ENCODE data around the gene SDK1.

The SDK1 gene

DNA sequence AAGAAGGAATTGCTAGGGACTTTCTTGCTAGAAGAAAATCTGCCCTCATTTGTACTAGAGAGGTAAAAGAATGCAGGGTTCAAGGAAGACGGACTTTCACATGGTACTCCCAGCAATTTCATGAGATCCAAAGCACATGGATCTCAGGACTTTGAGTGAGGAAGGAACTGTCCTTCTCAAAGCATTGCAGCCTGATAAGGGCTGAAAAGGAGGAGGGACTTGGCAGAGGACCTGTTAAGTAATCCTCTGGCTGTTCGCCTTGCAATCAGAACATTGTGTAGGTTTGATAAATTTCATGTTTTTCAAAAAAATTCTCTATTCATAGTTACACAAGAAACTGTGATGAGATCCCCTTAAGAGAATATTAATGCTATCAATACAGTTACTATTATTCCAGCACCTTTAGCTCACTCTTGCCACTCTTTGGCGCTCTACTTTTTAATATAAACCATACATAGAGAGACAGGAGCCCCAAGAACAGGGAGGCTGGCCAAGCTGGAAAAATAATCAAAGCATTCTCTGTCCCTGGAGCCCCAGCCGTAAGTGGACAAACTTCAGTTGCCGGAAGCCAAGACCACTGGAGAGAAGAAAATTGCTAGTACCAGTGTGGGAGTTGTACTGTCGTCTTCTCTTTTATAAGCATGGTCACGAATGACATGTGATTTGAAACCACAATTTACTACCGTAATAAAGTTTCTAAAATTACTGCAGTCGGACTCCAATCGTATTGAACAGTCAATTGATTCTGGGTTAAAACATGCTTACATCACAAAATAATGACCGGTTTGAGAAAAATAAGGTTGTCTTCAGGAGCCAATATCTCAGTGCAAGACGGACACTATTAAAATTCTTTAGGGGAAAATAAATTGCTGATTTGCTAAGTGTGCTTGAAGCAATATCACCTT is 424.4 kb downstream of the SDK1 start:
- no peak overlapping the region for H3K18ac ChIP-seq (ENCODE audit: low read length)
- DNase-seq (ENCODE audit: low spot score), result no peak
- no peak overlapping the region for H2AK5ac ChIP-seq (ENCODE audit: low read depth, low read length)
- H4K91ac ChIP-seq (ENCODE audit: low read depth, low read length, poor library complexity), result no peak overlapping the region
- H2BK5ac ChIP-seq (ENCODE audit: low read length), result no peak overlapping the region
- H3K4me1 ChIP-seq (ENCODE audit: control insufficient read depth in 2 of 2, insufficient read depth in 1 of 2, low read depth in 1 of 2, low read length in 2 of 2), result peaks cover 1 to 3% of the 10 kb centered on the region in 2 donors
- no peak overlapping the region for H3K23ac ChIP-seq (ENCODE audit: low read depth, low read length, poor library complexity)
- H3K14ac ChIP-seq (ENCODE audit: low read length), result no peak overlapping the region
- no peak overlapping the region for H2AFZ ChIP-seq (ENCODE audit: low read length)
- no peaks in the 10 kb centered on the region for H3K79me1 ChIP-seq (ENCODE audit: low read depth, low read length)
- no peak overlapping the region for H3K4ac ChIP-seq (ENCODE audit: low read length)
- no peak overlapping the region for H2BK120ac ChIP-seq (ENCODE audit: low read depth, low read length)
- H3K9me3 ChIP-seq (replicated peaks in 1 of 2; ENCODE audit: control insufficient read depth in 2 of 2, insufficient read depth in 1 of 2, low read depth in 1 of 2, low read length in 2 of 2), result no peaks in the 10 kb centered on the region
- H2BK12ac ChIP-seq (ENCODE audit: low read length), result no peak overlapping the region
- no peak overlapping the region for H2BK15ac ChIP-seq (ENCODE audit: low read length)
- H3K27ac ChIP-seq (replicated peaks; ENCODE audit: low read length), result no peak overlapping the region
- H3K4me3 ChIP-seq (ENCODE audit: low read length in 2 of 2), result no peak overlapping the region
- H3K36me3 ChIP-seq (replicated peaks in 1 of 2; ENCODE audit: control insufficient read depth in 2 of 2, insufficient read depth in 2 of 2, low read length in 2 of 2), result no peaks in the 10 kb centered on the region
- H3K27me3 ChIP-seq (ENCODE audit: control insufficient read depth in 3 of 3, insufficient read depth in 3 of 3, low read depth in 1 of 3, low read length in 3 of 3), result no peaks in the 10 kb centered on the region
- H4K8ac ChIP-seq (ENCODE audit: low read depth, low read length), result no peak overlapping the region
- no peak overlapping the region for H3K9ac ChIP-seq (ENCODE audit: low read depth, low read length, poor library complexity)
- no peak overlapping the region for H3K4me2 ChIP-seq (ENCODE audit: insufficient read depth, low read length, poor library complexity, severe bottlenecking)
- WGBS, 2 donors (ENCODE audit: extremely low coverage in 2 of 2, insufficient read length in 2 of 2, insufficient replicate concordance in 1 of 2), result no CpG with 5 or more reads among the region's 12 CpGs

GRCh38 chr7:3730276-3730675 is 429.2 kb downstream of the SDK1 start:
- no peak overlapping the region for H3K4ac ChIP-seq (ENCODE audit: low read length)
- H4K91ac ChIP-seq (ENCODE audit: low read depth, low read length, poor library complexity), result no peak overlapping the region
- no peak overlapping the region for H2AFZ ChIP-seq (ENCODE audit: low read length)
- no peak overlapping the region for H2BK12ac ChIP-seq (ENCODE audit: low read length)
- H3K36me3 ChIP-seq (replicated peaks in 1 of 2; ENCODE audit: control insufficient read depth in 2 of 2, insufficient read depth in 2 of 2, low read length in 2 of 2), result no peaks in the 10 kb centered on the region
- no peak overlapping the region for H3K27ac ChIP-seq (replicated peaks; ENCODE audit: low read length)
- no peak overlapping the region for H4K8ac ChIP-seq (ENCODE audit: low read depth, low read length)
- WGBS, 2 donors (ENCODE audit: extremely low coverage in 2 of 2, insufficient read length in 2 of 2, insufficient replicate concordance in 1 of 2), result no CpG with 5 or more reads among the region's 3 CpGs
- H2BK15ac ChIP-seq (ENCODE audit: low read length), result no peak overlapping the region
- no peak overlapping the region for H3K18ac ChIP-seq (ENCODE audit: low read length)
- H2AK5ac ChIP-seq (ENCODE audit: low read depth, low read length), result no peak overlapping the region
- H3K79me1 ChIP-seq (ENCODE audit: low read depth, low read length), result no peaks in the 10 kb centered on the region
- H3K27me3 ChIP-seq (ENCODE audit: control insufficient read depth in 3 of 3, insufficient read depth in 3 of 3, low read depth in 1 of 3, low read length in 3 of 3), result no peaks in the 10 kb centered on the region
- H2BK120ac ChIP-seq (ENCODE audit: low read depth, low read length), result no peak overlapping the region
- H3K4me1 ChIP-seq (ENCODE audit: control insufficient read depth in 2 of 2, insufficient read depth in 1 of 2, low read depth in 1 of 2, low read length in 2 of 2), result no peaks in the 10 kb centered on the region
- H2BK5ac ChIP-seq (ENCODE audit: low read length), result no peak overlapping the region
- H3K9ac ChIP-seq (ENCODE audit: low read depth, low read length, poor library complexity), result no peak overlapping the region
- H3K4me2 ChIP-seq (ENCODE audit: insufficient read depth, low read length, poor library complexity, severe bottlenecking), result no peak overlapping the region
- DNase-seq (ENCODE audit: low spot score), result no peak
- H3K4me3 ChIP-seq (ENCODE audit: low read length in 2 of 2), result no peak overlapping the region
- H3K14ac ChIP-seq (ENCODE audit: low read length), result no peak overlapping the region
- H3K23ac ChIP-seq (ENCODE audit: low read depth, low read length, poor library complexity), result no peak overlapping the region
- H3K9me3 ChIP-seq (replicated peaks in 1 of 2; ENCODE audit: control insufficient read depth in 2 of 2, insufficient read depth in 1 of 2, low read depth in 1 of 2, low read length in 2 of 2), result peaks cover 3 to 6% of the 10 kb centered on the region in 2 donors

DNA sequence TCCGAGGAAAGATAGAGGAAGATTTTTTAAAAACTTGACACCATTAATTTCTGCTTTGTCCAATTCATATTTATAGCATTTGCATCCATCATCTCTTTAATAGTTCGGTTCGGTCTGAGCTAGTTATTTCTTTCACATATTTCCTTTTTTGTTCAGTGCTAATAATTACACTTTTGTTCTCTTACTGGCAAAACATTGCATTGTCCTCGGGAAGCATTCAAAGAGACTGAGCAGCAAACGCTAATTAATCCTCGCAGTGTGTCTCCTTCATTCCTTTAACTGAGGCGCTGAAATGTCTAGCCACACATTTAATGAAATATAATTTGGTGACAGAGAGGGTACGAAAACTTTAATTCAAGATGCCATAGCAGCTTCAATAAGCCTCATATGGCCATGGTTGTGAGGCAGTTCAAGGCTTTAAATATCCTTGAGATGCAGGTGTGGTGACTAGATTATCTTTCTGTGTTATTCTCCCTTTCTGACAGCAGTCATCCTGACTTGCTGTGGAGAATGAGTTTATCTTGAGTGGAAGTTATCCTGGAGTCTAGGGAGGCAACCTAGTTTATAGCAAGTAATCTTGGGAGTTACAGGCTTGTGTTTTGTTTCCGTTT is 431.4 kb downstream of the SDK1 start:
- no CpG with 5 or more reads among the region's 9 CpGs for WGBS, 2 donors (ENCODE audit: extremely low coverage in 2 of 2, insufficient read length in 2 of 2, insufficient replicate concordance in 1 of 2)
- H2BK15ac ChIP-seq (ENCODE audit: low read length), result no peak overlapping the region
- no peak overlapping the region for H2AK5ac ChIP-seq (ENCODE audit: low read depth, low read length)
- no peak overlapping the region for H4K91ac ChIP-seq (ENCODE audit: low read depth, low read length, poor library complexity)
- no peak overlapping the region for H3K4me2 ChIP-seq (ENCODE audit: insufficient read depth, low read length, poor library complexity, severe bottlenecking)
- no peak overlapping the region for H3K9ac ChIP-seq (ENCODE audit: low read depth, low read length, poor library complexity)
- no peaks in the 10 kb centered on the region for H3K79me1 ChIP-seq (ENCODE audit: low read depth, low read length)
- H3K18ac ChIP-seq (ENCODE audit: low read length), result no peak overlapping the region
- H3K4me3 ChIP-seq (ENCODE audit: low read length in 2 of 2), result no peak overlapping the region
- H2BK120ac ChIP-seq (ENCODE audit: low read depth, low read length), result no peak overlapping the region
- H2BK12ac ChIP-seq (ENCODE audit: low read length), result no peak overlapping the region
- no peak overlapping the region for H2AFZ ChIP-seq (ENCODE audit: low read length)
- peaks cover 6 to 7% of the 10 kb centered on the region in 2 donors for H3K9me3 ChIP-seq (replicated peaks in 1 of 2; ENCODE audit: control insufficient read depth in 2 of 2, insufficient read depth in 1 of 2, low read depth in 1 of 2, low read length in 2 of 2)
- H3K4ac ChIP-seq (ENCODE audit: low read length), result no peak overlapping the region
- H4K8ac ChIP-seq (ENCODE audit: low read depth, low read length), result no peak overlapping the region
- H3K14ac ChIP-seq (ENCODE audit: low read length), result no peak overlapping the region
- H2BK5ac ChIP-seq (ENCODE audit: low read length), result no peak overlapping the region
- no peaks in the 10 kb centered on the region for H3K36me3 ChIP-seq (replicated peaks in 1 of 2; ENCODE audit: control insufficient read depth in 2 of 2, insufficient read depth in 2 of 2, low read length in 2 of 2)
- DNase-seq (ENCODE audit: low spot score), result no peak
- H3K23ac ChIP-seq (ENCODE audit: low read depth, low read length, poor library complexity), result no peak overlapping the region
- no peaks in the 10 kb centered on the region for H3K4me1 ChIP-seq (ENCODE audit: control insufficient read depth in 2 of 2, insufficient read depth in 1 of 2, low read depth in 1 of 2, low read length in 2 of 2)
- H3K27ac ChIP-seq (replicated peaks; ENCODE audit: low read length), result no peak overlapping the region
- no peaks in the 10 kb centered on the region for H3K27me3 ChIP-seq (ENCODE audit: control insufficient read depth in 3 of 3, insufficient read depth in 3 of 3, low read depth in 1 of 3, low read length in 3 of 3)

- H3K23ac ChIP-seq (ENCODE audit: low read depth, low read length, poor library complexity), result no peak overlapping the region
- H3K4ac ChIP-seq (ENCODE audit: low read length), result no peak overlapping the region
- WGBS, 2 donors (ENCODE audit: extremely low coverage in 2 of 2, insufficient read length in 2 of 2, insufficient replicate concordance in 1 of 2), result no CpG with 5 or more reads among the region's 11 CpGs
Measured at GRCh38 chr7:3733541-3734140, 432.6 kb downstream of the SDK1 start.

More at GRCh38 chr7:3733541-3734140, 432.6 kb downstream of the SDK1 start:
- no peak overlapping the region for H3K14ac ChIP-seq (ENCODE audit: low read length)
- H2BK12ac ChIP-seq (ENCODE audit: low read length), result no peak overlapping the region
- H2BK15ac ChIP-seq (ENCODE audit: low read length), result no peak overlapping the region
- no peak overlapping the region for H3K4me3 ChIP-seq (ENCODE audit: low read length in 2 of 2)
- no peak overlapping the region for H3K4me2 ChIP-seq (ENCODE audit: insufficient read depth, low read length, poor library complexity, severe bottlenecking)
- H3K27ac ChIP-seq (replicated peaks; ENCODE audit: low read length), result no peak overlapping the region
- peaks cover 8 to 10% of the 10 kb centered on the region in 2 donors for H3K9me3 ChIP-seq (replicated peaks in 1 of 2; ENCODE audit: control insufficient read depth in 2 of 2, insufficient read depth in 1 of 2, low read depth in 1 of 2, low read length in 2 of 2)
- H2AK5ac ChIP-seq (ENCODE audit: low read depth, low read length), result no peak overlapping the region
- H2AFZ ChIP-seq (ENCODE audit: low read length), result no peak overlapping the region
- no peaks in the 10 kb centered on the region for H3K27me3 ChIP-seq (ENCODE audit: control insufficient read depth in 3 of 3, insufficient read depth in 3 of 3, low read depth in 1 of 3, low read length in 3 of 3)
- no peak overlapping the region for H3K9ac ChIP-seq (ENCODE audit: low read depth, low read length, poor library complexity)
- H4K91ac ChIP-seq (ENCODE audit: low read depth, low read length, poor library complexity), result no peak overlapping the region
- H3K36me3 ChIP-seq (replicated peaks in 1 of 2; ENCODE audit: control insufficient read depth in 2 of 2, insufficient read depth in 2 of 2, low read length in 2 of 2), result no peaks in the 10 kb centered on the region
- H4K8ac ChIP-seq (ENCODE audit: low read depth, low read length), result no peak overlapping the region
- no peak overlapping the region for H2BK5ac ChIP-seq (ENCODE audit: low read length)
- no peak overlapping the region for H3K18ac ChIP-seq (ENCODE audit: low read length)
- H3K4me1 ChIP-seq (ENCODE audit: control insufficient read depth in 2 of 2, insufficient read depth in 1 of 2, low read depth in 1 of 2, low read length in 2 of 2), result no peaks in the 10 kb centered on the region
- H2BK120ac ChIP-seq (ENCODE audit: low read depth, low read length), result no peak overlapping the region
- no peaks in the 10 kb centered on the region for H3K79me1 ChIP-seq (ENCODE audit: low read depth, low read length)
- no peak for DNase-seq (ENCODE audit: low spot score)
